HEK293 (cell line): Measurements from ENCODE around the gene MSI2.

Experiments
- CTCF ChIA-PET: fragments of 350-600 bp; formaldehyde crosslinking; extraction: SDS; loops from one replicate; lab custom pipeline; 2021; ENCODE audit warnings: antibody characterized with exemption; lab: Yijun Ruan, JAX
- POLR2A ChIA-PET: fragments of 300-600 bp; formaldehyde crosslinking; extraction: SDS; loops from one replicate; lab custom pipeline; 2020; ENCODE audit warnings: antibody characterized with exemption, inconsistent platforms; lab: Yijun Ruan, JAX
- H3K27ac ChIP-seq: fragments of 200-500 bp; sonication (Bioruptor generic); 2 replicates; pipeline ENCODE4 v1.5.1; 2014; ENCODE audit warnings: low read depth, low read length, control low read depth, inconsistent platforms; ENCODE audit errors: extremely low read depth
- H3K36me3 ChIP-seq, 2 experiments: fragments of 200-500 bp in 1 of 2; sonication (Bioruptor generic) in 1 of 2; 1 replicate in 1 of 2; 2 replicates in 1 of 2; pipeline ENCODE4 v1.5.1; 2014 to 2017; ENCODE audit warnings: inconsistent platforms in 2 of 2, low read length in 2 of 2; ENCODE audit not compliant: control insufficient read depth in 2 of 2, insufficient read depth in 1 of 2
- H3K4me1 ChIP-seq: fragments of 200-500 bp; sonication (Bioruptor generic); 2 replicates; pipeline ENCODE4 v1.5.1; 2014; ENCODE audit warnings: mild to moderate bottlenecking, low read length, inconsistent platforms; ENCODE audit not compliant: control insufficient read depth, insufficient read depth
- H3K4me3 ChIP-seq: 2 replicates; pipeline ENCODE4 v1.5.1; 2011; ENCODE audit warnings: low read depth, mild to moderate bottlenecking, control low read depth, low read length, moderate library complexity
- H3K9me3 ChIP-seq: fragments of 200-500 bp; sonication (Bioruptor generic); 2 replicates; pipeline ENCODE4 v1.5.1; 2014; ENCODE audit warnings: low read depth, low read length, inconsistent platforms; ENCODE audit not compliant: control insufficient read depth, insufficient read depth
- RBAK ChIP-seq: fragments of 450-650 bp; formaldehyde crosslinking; IDR thresholded peaks from 2 replicates; pipeline ENCODE4 v1.5.1; 2016; ENCODE audit warnings: missing biosample characterization, missing genetic modification characterization
- SALL2 ChIP-seq: fragments of 450-650 bp; formaldehyde crosslinking; IDR thresholded peaks from 2 replicates; pipeline ENCODE4 v1.5.0; 2017; ENCODE audit warnings: missing biosample characterization, mild to moderate bottlenecking, missing genetic modification characterization, borderline replicate concordance
- TCF7L2 ChIP-seq: IDR thresholded peaks from 2 replicates; pipeline ENCODE4 v1.6.1; 2011; ENCODE audit warnings: low read depth, mild to moderate bottlenecking, inconsistent platforms, low read length, moderate library complexity, borderline replicate concordance
- ZFP3 ChIP-seq: fragments of 450-650 bp; formaldehyde crosslinking; IDR thresholded peaks from 2 replicates; pipeline ENCODE4 v1.5.1; 2016; ENCODE audit warnings: low read depth, missing biosample characterization, missing genetic modification characterization
- ZIC2 ChIP-seq: fragments of 450-650 bp; formaldehyde crosslinking; IDR thresholded peaks from 2 replicates; pipeline ENCODE4 v1.5.1; 2016; ENCODE audit warnings: missing biosample characterization, missing genetic modification characterization
- ZNF133 ChIP-seq: fragments of 450-650 bp; formaldehyde crosslinking; IDR thresholded peaks from 2 replicates; pipeline ENCODE4 v1.5.1; 2016; ENCODE audit warnings: missing biosample characterization, missing genetic modification characterization
- ZNF221 ChIP-seq: fragments of 450-650 bp; formaldehyde crosslinking; IDR thresholded peaks from 2 replicates; pipeline ENCODE4 v1.5.1; 2017; ENCODE audit warnings: missing biosample characterization, missing genetic modification characterization, borderline replicate concordance
- ZNF223 ChIP-seq: fragments of 450-650 bp; formaldehyde crosslinking; IDR thresholded peaks from 2 replicates; pipeline ENCODE4 v1.5.1; 2016; ENCODE audit warnings: missing biosample characterization, missing genetic modification characterization
- ZNF335 ChIP-seq: fragments of 450-650 bp; formaldehyde crosslinking; conservative IDR thresholded peaks from 2 replicates; pipeline ENCODE4 v1.5.1; 2016; ENCODE audit warnings: missing biosample characterization, missing genetic modification characterization
- ZNF366 ChIP-seq: fragments of 450-650 bp; formaldehyde crosslinking; conservative IDR thresholded peaks from 2 replicates; pipeline ENCODE4 v1.5.1; 2016; ENCODE audit warnings: missing biosample characterization, missing genetic modification characterization
- ZNF37A ChIP-seq: fragments of 450-650 bp; IDR thresholded peaks from 2 replicates; pipeline ENCODE4 v1.5.1; 2018; ENCODE audit warnings: missing biosample characterization, missing genetic modification characterization
- ZNF48 ChIP-seq: fragments of 450-650 bp; formaldehyde crosslinking; IDR thresholded peaks from 2 replicates; pipeline ENCODE4 v1.5.1; 2016; ENCODE audit warnings: missing biosample characterization, missing genetic modification characterization
- ZNF544 ChIP-seq: fragments of 450-650 bp; formaldehyde crosslinking; IDR thresholded peaks from 2 replicates; pipeline ENCODE4 v1.5.0; 2017; ENCODE audit warnings: missing biosample characterization, missing genetic modification characterization
- ZNF560 ChIP-seq: fragments of 450-650 bp; formaldehyde crosslinking; IDR thresholded peaks from 2 replicates; pipeline ENCODE4 v1.5.1; 2017; ENCODE audit warnings: missing biosample characterization, missing genetic modification characterization, borderline replicate concordance
- ZXDB ChIP-seq: fragments of 450-650 bp; formaldehyde crosslinking; IDR thresholded peaks from 2 replicates; pipeline ENCODE4 v1.5.1; 2016; ENCODE audit warnings: missing biosample characterization, missing genetic modification characterization
- TF ChIP-seq, protein P1 (sequence below): fragments of 450-650 bp; formaldehyde crosslinking; IDR thresholded peaks from 2 replicates; pipeline ENCODE4 v1.5.1; 2017; ENCODE audit warnings: missing biosample characterization, missing genetic modification characterization
- TF ChIP-seq, protein P2 (sequence below): fragments of 450-650 bp; formaldehyde crosslinking; IDR thresholded peaks from 2 replicates; pipeline ENCODE4 v1.5.1; 2016; ENCODE audit warnings: missing biosample characterization, missing genetic modification characterization
- TF ChIP-seq, protein P3 (sequence below): fragments of 450-650 bp; formaldehyde crosslinking; IDR thresholded peaks from 2 replicates; pipeline ENCODE4 v1.5.1; 2016; ENCODE audit warnings: missing biosample characterization, missing genetic modification characterization, borderline replicate concordance
- TF ChIP-seq, protein P4 (sequence below): fragments of 450-650 bp; IDR thresholded peaks from 2 replicates; pipeline ENCODE4 v1.5.1; 2018; ENCODE audit warnings: missing biosample characterization, mild to moderate bottlenecking, missing genetic modification characterization
- TF ChIP-seq, protein P5 (sequence below): fragments of 450-650 bp; formaldehyde crosslinking; IDR thresholded peaks from 2 replicates; pipeline ENCODE4 v1.5.1; 2016; ENCODE audit warnings: missing biosample characterization, missing genetic modification characterization, borderline replicate concordance

MSI2 gene

DNA sequence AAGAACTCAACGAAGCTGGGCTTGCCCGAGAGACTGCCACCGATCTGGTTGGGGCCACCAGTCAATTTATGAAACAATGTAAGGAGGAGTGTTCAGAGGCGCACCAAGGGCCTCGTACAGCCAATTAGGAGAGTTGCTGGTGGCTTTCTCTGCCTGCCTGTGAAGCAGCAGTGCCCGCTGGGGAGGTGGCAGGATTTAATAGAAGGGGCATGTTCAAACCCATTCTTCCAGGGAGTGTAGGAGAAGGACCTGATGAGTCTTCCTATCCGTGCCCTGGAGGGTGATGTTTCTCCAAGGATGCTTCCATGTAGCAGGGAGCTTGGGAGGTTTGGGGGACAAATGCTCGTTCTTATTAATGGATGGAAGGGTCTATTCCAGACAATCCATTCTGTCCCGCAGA is 310.4 kb downstream of the MSI2 start:
- Histone ChIP-seq H3K27ac (no peak overlapping the region), H3K4me3 (no peak overlapping the region), H3K9me3 (no peaks in the 10 kb centered on the region), H3K36me3 (no peaks in the 10 kb centered on the region)
- POLR2A ChIA-PET = interaction anchor here (0.5 kb wide), 1 partner anchor 28 kb away, joined by 4 read pairs; no protein-coding TSS in a partner anchor
- TF ChIP-seq ZNF37A = no peak
- no peak for TF ChIP-seq SALL2 (tag by site-specific recombination)
- TF ChIP-seq, protein P1, sequence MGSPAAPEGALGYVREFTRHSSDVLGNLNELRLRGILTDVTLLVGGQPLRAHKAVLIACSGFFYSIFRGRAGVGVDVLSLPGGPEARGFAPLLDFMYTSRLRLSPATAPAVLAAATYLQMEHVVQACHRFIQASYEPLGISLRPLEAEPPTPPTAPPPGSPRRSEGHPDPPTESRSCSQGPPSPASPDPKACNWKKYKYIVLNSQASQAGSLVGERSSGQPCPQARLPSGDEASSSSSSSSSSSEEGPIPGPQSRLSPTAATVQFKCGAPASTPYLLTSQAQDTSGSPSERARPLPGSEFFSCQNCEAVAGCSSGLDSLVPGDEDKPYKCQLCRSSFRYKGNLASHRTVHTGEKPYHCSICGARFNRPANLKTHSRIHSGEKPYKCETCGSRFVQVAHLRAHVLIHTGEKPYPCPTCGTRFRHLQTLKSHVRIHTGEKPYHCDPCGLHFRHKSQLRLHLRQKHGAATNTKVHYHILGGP (tag by site-specific recombination) = no peak
- no peak for TF ChIP-seq ZNF221 (tag by site-specific recombination)
- TF ChIP-seq RBAK (tag by site-specific recombination) = no peak
- TF ChIP-seq, protein P2, sequence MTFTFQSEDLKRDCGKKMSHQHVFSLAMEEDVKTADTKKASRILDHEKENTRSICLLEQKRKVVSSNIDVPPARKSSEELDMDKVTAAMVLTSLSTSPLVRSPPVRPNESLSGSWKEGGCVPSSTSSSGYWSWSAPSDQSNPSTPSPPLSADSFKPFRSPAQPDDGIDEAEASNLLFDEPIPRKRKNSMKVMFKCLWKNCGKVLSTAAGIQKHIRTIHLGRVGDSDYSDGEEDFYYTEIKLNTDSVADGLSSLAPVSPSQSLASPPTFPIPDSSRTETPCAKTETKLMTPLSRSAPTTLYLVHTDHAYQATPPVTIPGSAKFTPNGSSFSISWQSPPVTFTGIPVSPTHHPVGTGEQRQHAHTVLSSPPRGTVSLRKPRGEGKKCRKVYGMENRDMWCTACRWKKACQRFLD (tag by site-specific recombination) = no peak
- no peak for TF ChIP-seq ZNF366 (tag by site-specific recombination)
- TF ChIP-seq, protein P3, sequence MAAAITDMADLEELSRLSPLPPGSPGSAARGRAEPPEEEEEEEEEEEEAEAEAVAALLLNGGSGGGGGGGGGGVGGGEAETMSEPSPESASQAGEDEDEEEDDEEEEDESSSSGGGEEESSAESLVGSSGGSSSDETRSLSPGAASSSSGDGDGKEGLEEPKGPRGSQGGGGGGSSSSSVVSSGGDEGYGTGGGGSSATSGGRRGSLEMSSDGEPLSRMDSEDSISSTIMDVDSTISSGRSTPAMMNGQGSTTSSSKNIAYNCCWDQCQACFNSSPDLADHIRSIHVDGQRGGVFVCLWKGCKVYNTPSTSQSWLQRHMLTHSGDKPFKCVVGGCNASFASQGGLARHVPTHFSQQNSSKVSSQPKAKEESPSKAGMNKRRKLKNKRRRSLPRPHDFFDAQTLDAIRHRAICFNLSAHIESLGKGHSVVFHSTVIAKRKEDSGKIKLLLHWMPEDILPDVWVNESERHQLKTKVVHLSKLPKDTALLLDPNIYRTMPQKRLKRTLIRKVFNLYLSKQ (tag by site-specific recombination) = no peak
- no peak for TF ChIP-seq ZNF48 (tag by site-specific recombination)
- no peak for TF ChIP-seq ZNF560 (tag by site-specific recombination)
- TF ChIP-seq, all 188 proteins: peak for 0
- H3K4me1 ChIP-seq = peaks cover 11% of the 10 kb centered on the region; the same call in 1 of the 2 replicates
- CTCF ChIA-PET = interaction anchor here (0.6 to 1.8 kb wide), 2 partner anchors 275 to 323 kb away, joined by 3 to 5 read pairs; no protein-coding TSS in a partner anchor

DNA sequence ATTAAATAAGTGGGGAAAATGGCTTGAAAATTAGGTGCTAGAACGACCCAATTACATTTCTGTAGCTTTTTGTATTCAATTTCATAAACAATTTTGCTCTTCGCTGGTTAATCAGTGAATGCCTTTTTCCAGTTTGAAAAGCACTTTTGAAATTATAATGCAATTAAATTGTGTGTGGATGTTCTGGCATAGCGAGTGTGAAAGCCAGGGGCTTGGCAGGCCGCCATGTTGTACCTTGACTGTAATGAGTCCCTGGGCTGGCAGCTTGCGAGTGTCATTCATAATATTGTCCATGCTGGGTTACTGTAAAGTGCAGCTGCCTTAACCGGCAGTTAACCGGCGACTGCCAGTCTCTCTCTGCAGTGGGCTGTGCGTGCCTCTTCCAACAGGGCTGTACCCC is 310.9 kb downstream of the MSI2 start:
- Histone ChIP-seq H3K9me3 (no peaks in the 10 kb centered on the region), H3K4me3 (no peak overlapping the region), H3K4me1 (peaks cover 11% of the 10 kb centered on the region; the same call in 1 of the 2 replicates), H3K27ac (no peak overlapping the region), H3K36me3 (no peaks in the 10 kb centered on the region)
- TF ChIP-seq ZNF133 (tag by site-specific recombination) (peak; percentile 89), ZNF223 (tag by site-specific recombination) (no peak), ZFP3 (no peak), ZXDB (tag by site-specific recombination) (no peak), TCF7L2 (no peak)
- TF ChIP-seq, protein P4, sequence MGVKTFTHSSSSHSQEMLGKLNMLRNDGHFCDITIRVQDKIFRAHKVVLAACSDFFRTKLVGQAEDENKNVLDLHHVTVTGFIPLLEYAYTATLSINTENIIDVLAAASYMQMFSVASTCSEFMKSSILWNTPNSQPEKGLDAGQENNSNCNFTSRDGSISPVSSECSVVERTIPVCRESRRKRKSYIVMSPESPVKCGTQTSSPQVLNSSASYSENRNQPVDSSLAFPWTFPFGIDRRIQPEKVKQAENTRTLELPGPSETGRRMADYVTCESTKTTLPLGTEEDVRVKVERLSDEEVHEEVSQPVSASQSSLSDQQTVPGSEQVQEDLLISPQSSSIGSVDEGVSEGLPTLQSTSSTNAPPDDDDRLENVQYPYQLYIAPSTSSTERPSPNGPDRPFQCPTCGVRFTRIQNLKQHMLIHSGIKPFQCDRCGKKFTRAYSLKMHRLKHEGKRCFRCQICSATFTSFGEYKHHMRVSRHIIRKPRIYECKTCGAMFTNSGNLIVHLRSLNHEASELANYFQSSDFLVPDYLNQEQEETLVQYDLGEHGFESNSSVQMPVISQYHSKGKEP (tag by site-specific recombination) = no peak
- CTCF ChIA-PET = interaction anchor here (0.6 to 1.9 kb wide), 3 partner anchors 30 to 324 kb away, joined by 3 to 5 read pairs (median 5); no protein-coding TSS in a partner anchor
- POLR2A ChIA-PET = no interaction called here

DNA sequence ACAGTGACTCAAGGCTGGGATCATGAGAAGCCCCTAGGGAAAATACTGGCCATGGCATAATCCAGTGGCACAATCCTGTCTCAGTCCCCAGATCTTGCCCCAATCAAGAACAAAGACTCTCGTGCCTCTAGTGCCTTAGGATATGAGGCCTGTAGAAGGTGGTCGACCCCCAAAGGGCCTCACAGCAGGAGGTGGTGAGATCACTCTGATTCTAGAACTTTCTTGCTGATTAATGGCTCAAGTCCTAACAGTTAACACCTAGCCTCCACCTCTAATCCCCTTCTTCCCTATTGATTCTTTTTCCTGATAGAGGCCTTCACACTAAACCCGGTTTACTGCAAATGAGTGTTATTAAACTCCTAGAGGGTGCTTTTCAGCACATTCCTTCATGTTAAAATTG is 312.0 kb downstream of the MSI2 start:
- ChIA-PET POLR2A (no interaction called here), CTCF (interaction anchor here (0.6 to 1.9 kb wide), 2 partner anchors 29 to 217 kb away, joined by 3 to 5 read pairs; no protein-coding TSS in a partner anchor)
- Histone ChIP-seq H3K4me1 (peaks cover 11% of the 10 kb centered on the region; the same call in 1 of the 2 replicates), H3K36me3 (no peaks in the 10 kb centered on the region), H3K27ac (no peak overlapping the region; the same call in 1 of the 2 replicates), H3K9me3 (no peaks in the 10 kb centered on the region), H3K4me3 (no peak overlapping the region)
- TF ChIP-seq ZNF335 (tag by site-specific recombination) (no peak), ZIC2 (tag by site-specific recombination) (peak; percentile 56), ZNF544 (tag by site-specific recombination) (no peak), ZNF37A (no peak)
- TF ChIP-seq, protein P5, sequence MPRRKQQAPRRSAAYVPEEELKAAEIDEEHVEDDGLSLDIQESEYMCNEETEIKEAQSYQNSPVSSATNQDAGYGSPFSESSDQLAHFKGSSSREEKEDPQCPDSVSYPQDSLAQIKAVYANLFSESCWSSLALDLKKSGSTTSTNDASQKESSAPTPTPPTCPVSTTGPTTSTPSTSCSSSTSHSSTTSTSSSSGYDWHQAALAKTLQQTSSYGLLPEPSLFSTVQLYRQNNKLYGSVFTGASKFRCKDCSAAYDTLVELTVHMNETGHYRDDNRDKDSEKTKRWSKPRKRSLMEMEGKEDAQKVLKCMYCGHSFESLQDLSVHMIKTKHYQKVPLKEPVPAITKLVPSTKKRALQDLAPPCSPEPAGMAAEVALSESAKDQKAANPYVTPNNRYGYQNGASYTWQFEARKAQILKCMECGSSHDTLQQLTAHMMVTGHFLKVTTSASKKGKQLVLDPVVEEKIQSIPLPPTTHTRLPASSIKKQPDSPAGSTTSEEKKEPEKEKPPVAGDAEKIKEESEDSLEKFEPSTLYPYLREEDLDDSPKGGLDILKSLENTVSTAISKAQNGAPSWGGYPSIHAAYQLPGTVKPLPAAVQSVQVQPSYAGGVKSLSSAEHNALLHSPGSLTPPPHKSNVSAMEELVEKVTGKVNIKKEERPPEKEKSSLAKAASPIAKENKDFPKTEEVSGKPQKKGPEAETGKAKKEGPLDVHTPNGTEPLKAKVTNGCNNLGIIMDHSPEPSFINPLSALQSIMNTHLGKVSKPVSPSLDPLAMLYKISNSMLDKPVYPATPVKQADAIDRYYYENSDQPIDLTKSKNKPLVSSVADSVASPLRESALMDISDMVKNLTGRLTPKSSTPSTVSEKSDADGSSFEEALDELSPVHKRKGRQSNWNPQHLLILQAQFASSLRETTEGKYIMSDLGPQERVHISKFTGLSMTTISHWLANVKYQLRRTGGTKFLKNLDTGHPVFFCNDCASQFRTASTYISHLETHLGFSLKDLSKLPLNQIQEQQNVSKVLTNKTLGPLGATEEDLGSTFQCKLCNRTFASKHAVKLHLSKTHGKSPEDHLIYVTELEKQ (tag by site-specific recombination) = no peak
